Ishikawa (cell line): ENCODE results near the gene SAP25.

Source experiments
- EGR1 ChIP-seq: IDR thresholded peaks from 2 replicates; pipeline ENCODE4 v1.6.1; 2012
- EP300 ChIP-seq: IDR thresholded peaks from 2 replicates; pipeline ENCODE4 v1.6.1; 2012; ENCODE audit warnings: borderline replicate concordance
- FOXM1 ChIP-seq: IDR thresholded peaks from 2 replicates; pipeline ENCODE4 v1.6.1; 2012; ENCODE audit warnings: low read depth, borderline replicate concordance
- RAD21 ChIP-seq: IDR thresholded peaks from 2 replicates; pipeline ENCODE4 v1.6.1; 2012; ENCODE audit warnings: low read depth
- TAF1 ChIP-seq: IDR thresholded peaks from 2 replicates; pipeline ENCODE4 v1.6.1; 2012; ENCODE audit warnings: low read depth, mild to moderate bottlenecking
- TCF12 ChIP-seq: IDR thresholded peaks from 2 replicates; pipeline ENCODE4 v1.6.1; 2012; ENCODE audit warnings: low read depth
- YY1 ChIP-seq: IDR thresholded peaks from 2 replicates; pipeline ENCODE4 v1.6.1; 2012; ENCODE audit warnings: low read depth
- ZBTB7A ChIP-seq: IDR thresholded peaks from 2 replicates; pipeline ENCODE4 v1.6.1; 2012; ENCODE audit warnings: low read depth
- TF ChIP-seq, protein P1 (sequence below): IDR thresholded peaks from 2 replicates; pipeline ENCODE4 v1.6.1; 2012; ENCODE audit warnings: low read depth, mild to moderate bottlenecking
- TF ChIP-seq, protein P2 (sequence below): IDR thresholded peaks from 2 replicates; pipeline ENCODE4 v1.6.1; 2012

DNA sequence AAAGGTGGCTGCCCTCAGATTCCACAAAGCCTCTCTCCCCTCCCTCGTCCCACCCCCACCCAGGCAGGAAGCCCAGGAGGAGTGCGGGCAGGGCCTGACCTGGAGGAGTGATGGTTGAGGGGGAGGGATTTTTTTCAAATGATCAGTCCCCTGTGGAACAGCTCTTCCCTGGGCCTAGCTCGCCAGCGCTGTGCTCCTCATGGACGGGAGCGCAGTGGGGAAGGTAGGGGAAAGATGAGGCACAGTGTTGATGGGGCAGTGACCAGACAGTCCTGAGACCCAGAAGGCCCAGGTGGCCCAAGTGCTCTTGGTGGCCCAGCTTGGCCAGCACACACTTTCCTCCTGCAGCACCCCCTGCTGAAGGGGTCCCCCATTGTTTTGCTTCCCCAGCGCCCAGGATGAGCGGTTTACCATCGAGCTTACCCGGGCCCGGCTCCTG lies 8.5 kb downstream of the SAP25 start:
- TF ChIP-seq ZBTB7A, result no peak
- TF ChIP-seq YY1, result no peak
- no peak for TF ChIP-seq EGR1
- TF ChIP-seq TCF12, result no peak
- no peak for TF ChIP-seq RAD21
- TF ChIP-seq EP300, result no peak
- no peak for TF ChIP-seq TAF1
- TF ChIP-seq, protein P1, sequence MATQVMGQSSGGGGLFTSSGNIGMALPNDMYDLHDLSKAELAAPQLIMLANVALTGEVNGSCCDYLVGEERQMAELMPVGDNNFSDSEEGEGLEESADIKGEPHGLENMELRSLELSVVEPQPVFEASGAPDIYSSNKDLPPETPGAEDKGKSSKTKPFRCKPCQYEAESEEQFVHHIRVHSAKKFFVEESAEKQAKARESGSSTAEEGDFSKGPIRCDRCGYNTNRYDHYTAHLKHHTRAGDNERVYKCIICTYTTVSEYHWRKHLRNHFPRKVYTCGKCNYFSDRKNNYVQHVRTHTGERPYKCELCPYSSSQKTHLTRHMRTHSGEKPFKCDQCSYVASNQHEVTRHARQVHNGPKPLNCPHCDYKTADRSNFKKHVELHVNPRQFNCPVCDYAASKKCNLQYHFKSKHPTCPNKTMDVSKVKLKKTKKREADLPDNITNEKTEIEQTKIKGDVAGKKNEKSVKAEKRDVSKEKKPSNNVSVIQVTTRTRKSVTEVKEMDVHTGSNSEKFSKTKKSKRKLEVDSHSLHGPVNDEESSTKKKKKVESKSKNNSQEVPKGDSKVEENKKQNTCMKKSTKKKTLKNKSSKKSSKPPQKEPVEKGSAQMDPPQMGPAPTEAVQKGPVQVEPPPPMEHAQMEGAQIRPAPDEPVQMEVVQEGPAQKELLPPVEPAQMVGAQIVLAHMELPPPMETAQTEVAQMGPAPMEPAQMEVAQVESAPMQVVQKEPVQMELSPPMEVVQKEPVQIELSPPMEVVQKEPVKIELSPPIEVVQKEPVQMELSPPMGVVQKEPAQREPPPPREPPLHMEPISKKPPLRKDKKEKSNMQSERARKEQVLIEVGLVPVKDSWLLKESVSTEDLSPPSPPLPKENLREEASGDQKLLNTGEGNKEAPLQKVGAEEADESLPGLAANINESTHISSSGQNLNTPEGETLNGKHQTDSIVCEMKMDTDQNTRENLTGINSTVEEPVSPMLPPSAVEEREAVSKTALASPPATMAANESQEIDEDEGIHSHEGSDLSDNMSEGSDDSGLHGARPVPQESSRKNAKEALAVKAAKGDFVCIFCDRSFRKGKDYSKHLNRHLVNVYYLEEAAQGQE, result no peak
- TF ChIP-seq, protein P2, sequence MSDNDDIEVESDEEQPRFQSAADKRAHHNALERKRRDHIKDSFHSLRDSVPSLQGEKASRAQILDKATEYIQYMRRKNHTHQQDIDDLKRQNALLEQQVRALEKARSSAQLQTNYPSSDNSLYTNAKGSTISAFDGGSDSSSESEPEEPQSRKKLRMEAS, result no peak
- no peak for TF ChIP-seq FOXM1
